ENCODE data around the gene LYPD6. TPM values are rescaled to one million over a fixed set of nuclear protein-coding genes. Genes with fewer than 3 reads are reported as not detected.

Gene LYPD6
- total RNA-seq, 1 donor from 2014 or later: 2.1 TPM

GRCh38 chr2:149443150-149443549 lies 112.8 kb downstream of the LYPD6 start:
- H3K27ac Mint-ChIP-seq (ENCODE audit: unreplicated experiment): no peak overlapping the region
- no peak overlapping the region for H3K4me3 Mint-ChIP-seq (ENCODE audit: unreplicated experiment)
- no peak for TF ChIP-seq CTCF (IDR thresholded peaks at IDR 0.05)
- DNase-seq (ENCODE audit: extremely low spot score, unreplicated experiment): no peak
- H3K4me1 Mint-ChIP-seq (ENCODE audit: unreplicated experiment): peaks cover 7% of the 10 kb centered on the region
- no peaks in the 10 kb centered on the region for H3K27me3 Mint-ChIP-seq (ENCODE audit: unreplicated experiment)
- H3K9me3 Mint-ChIP-seq (ENCODE audit: unreplicated experiment): no peaks in the 10 kb centered on the region
- H3K36me3 Mint-ChIP-seq (ENCODE audit: unreplicated experiment): no peaks in the 10 kb centered on the region

- no peaks in the 10 kb centered on the region for H3K36me3 Mint-ChIP-seq (ENCODE audit: unreplicated experiment)
- no peak overlapping the region for H3K27ac Mint-ChIP-seq (ENCODE audit: unreplicated experiment)
- no peak overlapping the region for H3K4me3 Mint-ChIP-seq (ENCODE audit: unreplicated experiment)
- H3K4me1 Mint-ChIP-seq (ENCODE audit: unreplicated experiment): no peaks in the 10 kb centered on the region
- no peak for DNase-seq (ENCODE audit: extremely low spot score, unreplicated experiment)
- TF ChIP-seq CTCF (IDR thresholded peaks at IDR 0.05): no peak
- H3K27me3 Mint-ChIP-seq (ENCODE audit: unreplicated experiment): no peaks in the 10 kb centered on the region
- no peaks in the 10 kb centered on the region for H3K9me3 Mint-ChIP-seq (ENCODE audit: unreplicated experiment)
These were observed 116.4 kb downstream of the LYPD6 start for GRCh38 chr2:149446748-149447147.

DNA sequence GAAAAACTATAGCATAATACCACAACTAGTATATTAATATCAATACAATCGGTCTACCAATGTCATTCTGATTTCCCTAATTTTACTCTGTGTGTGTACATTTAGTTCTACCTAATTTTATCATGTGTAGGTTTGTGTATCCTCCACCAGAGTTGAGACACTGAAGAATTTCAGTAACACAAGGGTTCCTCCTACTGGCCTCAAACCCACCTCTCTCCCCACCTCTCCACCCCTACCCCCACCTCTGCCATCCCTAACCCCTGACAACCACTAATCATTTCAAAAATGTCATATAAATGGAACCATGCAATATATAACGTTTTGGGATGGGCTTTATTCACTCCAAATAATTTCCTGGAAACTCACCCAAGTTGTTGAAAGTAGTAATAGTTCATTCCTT lies 117.9 kb downstream of the LYPD6 start:
- no peaks in the 10 kb centered on the region for H3K36me3 Mint-ChIP-seq (ENCODE audit: unreplicated experiment)
- H3K27ac Mint-ChIP-seq (ENCODE audit: unreplicated experiment): no peak overlapping the region
- TF ChIP-seq CTCF (IDR thresholded peaks at IDR 0.05): no peak
- no peaks in the 10 kb centered on the region for H3K4me1 Mint-ChIP-seq (ENCODE audit: unreplicated experiment)
- no peaks in the 10 kb centered on the region for H3K27me3 Mint-ChIP-seq (ENCODE audit: unreplicated experiment)
- H3K4me3 Mint-ChIP-seq (ENCODE audit: unreplicated experiment): no peak overlapping the region
- no peak for DNase-seq (ENCODE audit: extremely low spot score, unreplicated experiment)
- no peaks in the 10 kb centered on the region for H3K9me3 Mint-ChIP-seq (ENCODE audit: unreplicated experiment)

- no peak for DNase-seq (ENCODE audit: extremely low spot score, unreplicated experiment)
- no peaks in the 10 kb centered on the region for H3K9me3 Mint-ChIP-seq (ENCODE audit: unreplicated experiment)
- TF ChIP-seq CTCF (IDR thresholded peaks at IDR 0.05): no peak
- no peak overlapping the region for H3K27ac Mint-ChIP-seq (ENCODE audit: unreplicated experiment)
- H3K4me3 Mint-ChIP-seq (ENCODE audit: unreplicated experiment): no peak overlapping the region
- no peaks in the 10 kb centered on the region for H3K4me1 Mint-ChIP-seq (ENCODE audit: unreplicated experiment)
- H3K27me3 Mint-ChIP-seq (ENCODE audit: unreplicated experiment): no peaks in the 10 kb centered on the region
- H3K36me3 Mint-ChIP-seq (ENCODE audit: unreplicated experiment): no peaks in the 10 kb centered on the region
These were observed 118.6 kb downstream of the LYPD6 start for GRCh38 chr2:149449017-149449416.

- H3K9me3 Mint-ChIP-seq (ENCODE audit: unreplicated experiment): no peaks in the 10 kb centered on the region
- H3K36me3 Mint-ChIP-seq (ENCODE audit: unreplicated experiment): no peaks in the 10 kb centered on the region
- no peaks in the 10 kb centered on the region for H3K4me1 Mint-ChIP-seq (ENCODE audit: unreplicated experiment)
- H3K4me3 Mint-ChIP-seq (ENCODE audit: unreplicated experiment): no peak overlapping the region
- H3K27ac Mint-ChIP-seq (ENCODE audit: unreplicated experiment): no peak overlapping the region
- TF ChIP-seq CTCF (IDR thresholded peaks at IDR 0.05): no peak
- no peaks in the 10 kb centered on the region for H3K27me3 Mint-ChIP-seq (ENCODE audit: unreplicated experiment)
- no peak for DNase-seq (ENCODE audit: extremely low spot score, unreplicated experiment)
These were observed 121.2 kb downstream of the LYPD6 start for GRCh38 chr2:149451417-149452165.

Data from osteocyte (in vitro differentiated cells).